HepG2 (cell line): Measurements from ENCODE around the gene CPPED1. TPM values are rescaled to one million over a fixed set of nuclear protein-coding genes. Genes with fewer than 3 reads are reported as not detected.

Experiments used
- ATAC-seq: fragments of 200-7000 bp; cut with Tn5 transposase; 3 replicates; pipeline ENCODE4 v1.9.1; 2020; ENCODE audit warnings: mild to moderate bottlenecking, moderate library complexity
- BruUV-seq: library from RNA; stranded (reverse); fragments of 400-500 nt; replicated peaks from 2 replicates; lab custom pipeline; 2021; lab: Mats Ljungman, UMichigan
- CTCF ChIA-PET: fragments of 300-600 bp; formaldehyde crosslinking; extraction: SDS; loops from one replicate; lab custom pipeline; 2021; ENCODE audit warnings: low total read pairs, inconsistent platforms, low intra/inter-chr PET ratio; lab: Yijun Ruan, JAX
- POLR2A ChIA-PET: fragments of 350-600 bp; sonication (Branson Sonifier 250); formaldehyde crosslinking; loops from one replicate; lab custom pipeline; 2020; ENCODE audit warnings: antibody characterized with exemption, inconsistent platforms; lab: Yijun Ruan, JAX
- DNase-seq: peaks from one replicate; pipeline ENCODE4 v3.0.0-alpha.2; 2015; ENCODE audit warnings: low spot score
- FAIRE-seq: peaks from 3 replicates; lab custom pipeline; 2011; peaks lifted over from hg19 to GRCh38; lab: Jason Lieb, UNC
- H2AFZ ChIP-seq: one replicate; pipeline ENCODE4 v1.6.1; 2011; ENCODE audit warnings: low read length, inconsistent platforms
- H3K27ac ChIP-seq: fragments of 300-600 bp; 3 replicates; pipeline ENCODE4 v1.8.0; 2011; ENCODE audit warnings: mixed run types, mild to moderate bottlenecking, mixed read lengths, low read length, inconsistent platforms; ENCODE audit not compliant: insufficient read depth; ENCODE audit errors: extremely low read length
- H3K27me3 ChIP-seq, 2 experiments: fragments of 200-600 bp in 1 of 2; 2 replicates in 1 of 2; 3 replicates in 1 of 2; pipeline versions ENCODE4 v1.6.0 to v1.8.0; 2011; ENCODE audit warnings: low read length in 2 of 2, mild to moderate bottlenecking in 2 of 2, moderate library complexity in 2 of 2, inconsistent platforms in 1 of 2; ENCODE audit not compliant: insufficient read depth in 2 of 2, control insufficient read depth in 1 of 2
- H3K36me3 ChIP-seq, 2 experiments: fragments of 200-600 bp in 1 of 2; replicated peaks in 1 of 2; 2 replicates in 1 of 2; 3 replicates in 1 of 2; pipeline versions ENCODE4 v1.5.1 to v1.8.0; 2011; ENCODE audit warnings: low read length in 2 of 2, inconsistent platforms in 1 of 2; ENCODE audit not compliant: insufficient read depth in 2 of 2, control insufficient read depth in 1 of 2
- H3K4me1 ChIP-seq: 2 replicates; pipeline ENCODE4 v1.5.1; 2012; ENCODE audit warnings: low read length, inconsistent platforms; ENCODE audit not compliant: insufficient read depth
- H3K4me2 ChIP-seq: 2 replicates; pipeline ENCODE4 v1.6.0; 2011; ENCODE audit warnings: low read depth, low read length, inconsistent platforms
- H3K4me3 ChIP-seq, 3 experiments: fragments of 200-600 bp in 1 of 3; sonication (generic), shearing (Covaris generic) in 1 of 3; replicated peaks in 1 of 3; 2 replicates each; pipeline ENCODE4 v1.5.1; 2011 to 2016; ENCODE audit warnings: low read length in 3 of 3, inconsistent platforms in 2 of 3, low read depth in 2 of 3, mild to moderate bottlenecking in 2 of 3, control low read depth in 1 of 3, mixed read lengths in 1 of 3; ENCODE audit not compliant: insufficient read depth in 1 of 3
- H3K79me2 ChIP-seq: one replicate; pipeline ENCODE4 v1.6.1; 2011; ENCODE audit warnings: low read length, inconsistent platforms; ENCODE audit not compliant: insufficient read depth
- H3K9ac ChIP-seq: 2 replicates; pipeline ENCODE4 v1.6.0; 2011; ENCODE audit warnings: mild to moderate bottlenecking, low read depth, low read length, inconsistent platforms; ENCODE audit not compliant: insufficient read depth
- H3K9me3 ChIP-seq: 2 replicates; pipeline ENCODE4 v1.5.1; 2012; ENCODE audit warnings: mild to moderate bottlenecking, low read length
- H4K20me1 ChIP-seq: 2 replicates; pipeline ENCODE4 v1.6.0; 2011; ENCODE audit warnings: inconsistent platforms, mild to moderate bottlenecking, low read length, moderate library complexity; ENCODE audit not compliant: insufficient read depth
- CTCF ChIP-seq: sonication (generic); formaldehyde crosslinking; IDR thresholded peaks from 2 replicates; pipeline ENCODE4 v1.5.0; 2020; ENCODE audit warnings: mild to moderate bottlenecking, missing genetic modification reagents, moderate library complexity
- MAFG ChIP-seq: sonication (generic); formaldehyde crosslinking; IDR thresholded peaks from 2 replicates; pipeline ENCODE4 v1.5.1; 2020; ENCODE audit warnings: mild to moderate bottlenecking, missing genetic modification reagents
- MLLT10 ChIP-seq: sonication (generic); formaldehyde crosslinking; IDR thresholded peaks from 2 replicates; pipeline ENCODE4 v1.4.0; 2020; ENCODE audit warnings: missing genetic modification reagents
- SIX1 ChIP-seq: sonication (generic); formaldehyde crosslinking; IDR thresholded peaks from 2 replicates; pipeline ENCODE4 v1.4.0; 2020; ENCODE audit warnings: missing genetic modification reagents, borderline replicate concordance
- ZNF646 ChIP-seq: sonication (generic); formaldehyde crosslinking; IDR thresholded peaks from 2 replicates; pipeline ENCODE4 v1.9.0; 2021; ENCODE audit warnings: mild to moderate bottlenecking, missing genetic modification reagents
- ZNF782 ChIP-seq: sonication (generic); formaldehyde crosslinking; IDR thresholded peaks from 2 replicates; pipeline ENCODE4 v1.4.0; 2020; ENCODE audit warnings: missing genetic modification reagents, mild to moderate bottlenecking, borderline replicate concordance
- ZSCAN25 ChIP-seq: sonication (generic); formaldehyde crosslinking; IDR thresholded peaks from 2 replicates; pipeline ENCODE4 v1.8.0; 2022; ENCODE audit warnings: mild to moderate bottlenecking, missing genetic modification reagents
- WGBS: methylation state at CpG from one replicate; pipeline ENCODE4 v1.1.6; 2017; ENCODE audit warnings: low lambda C conversion rate; 5-methylcytosine and 5-hydroxymethylcytosine counted together
- in situ Hi-C: cut with HindIII; loops from 2 replicates; pipeline ENCODE4 v1.10.0; 2017; ENCODE audit warnings: low pct_unique_long_range_greater_than_20kb; ENCODE audit not compliant: extremely low pct_ligation_motif_present
- intact Hi-C: fragments of 100-400 bp; cut with micrococcal nuclease; formaldehyde crosslinking; loops from one replicate; pipeline ENCODE4 v1.10.0; 2022; ENCODE audit not compliant: unreplicated experiment
- polyA plus RNA-seq, 8 experiments: library from polyadenylated mRNA; depleted of rRNA in 3 of 8; stranded (reverse) in 7 of 8; unstranded in 1 of 8; fragments of >200 nt; fragmentation: Illumina TruSeq in 4 of 8; extraction: Trizol in 4 of 8; gene quantifications; 2 replicates each; pipeline versions ENCODE4 v1.2.1 to v1.2.3, GENCODE V29; 2011 to 2016; ENCODE audit warnings: low read depth in 4 of 8, missing spikeins in 1 of 8, mixed read lengths in 1 of 8; ENCODE audit not compliant: insufficient read depth in 1 of 8
- total RNA-seq, 5 experiments: library from RNA; depleted of rRNA; stranded (reverse); fragments of >200 nt; fragmentation: Illumina TruSeq; extraction: Trizol; gene quantifications; 2 replicates each; pipeline ENCODE4 v1.2.3, GENCODE V29; 2016; ENCODE audit warnings: low read depth in 1 of 5

CPPED1 gene
- total and polyA plus RNA-seq, 2 of the 13 experiments (the other 11 are each of a cell fraction or from before 2014, with no cell fraction given): 66.6 to 71.3 TPM

- DNase-seq (no peak), FAIRE-seq (no peak), ATAC-seq (no peak)
- no peaks in the 10 kb centered on the region for H3K27me3 ChIP-seq
- peaks cover 40% of the 10 kb centered on the region for H3K4me1 ChIP-seq
- peaks cover 93% of the 10 kb centered on the region for H3K79me2 ChIP-seq
- H4K20me1 ChIP-seq: peaks cover 12% of the 10 kb centered on the region; the same call in 1 of the 2 replicates
- no peak overlapping the region for H3K9ac ChIP-seq
- POLR2A ChIA-PET: interaction anchor here (0.6 kb wide), 1 partner anchor 9 kb away, joined by 3 read pairs; the partner anchor contains the start of gene CPPED1
- H2AFZ ChIP-seq: no peak overlapping the region
- no TSS peak for BruUV-seq
- in situ Hi-C loops: no loop called here
- intact Hi-C loops: no loop called here
- no peak overlapping the region for H3K4me3 ChIP-seq
- 85% methylated on average over 3 of the region's 3 CpGs for WGBS
- H3K9me3 ChIP-seq: no peaks in the 10 kb centered on the region
- CTCF ChIA-PET: no interaction called here
- no peak overlapping the region for H3K27ac ChIP-seq
- no peak overlapping the region for H3K4me2 ChIP-seq
- H3K36me3 ChIP-seq: peaks cover 9 to 37% of the 10 kb centered on the region in 2 experiments
- no peak for TF ChIP-seq SIX1 (CRISPR knock-in tag)
- TF ChIP-seq ZNF782 (CRISPR knock-in tag): no peak
These were observed 9.8 kb downstream of the CPPED1 start for GRCh38 chr16:12793865-12794240.

- ChIA-PET CTCF (no interaction called here), POLR2A (interaction anchor here (0.6 kb wide), 1 partner anchor 10 kb away, joined by 3 read pairs; the partner anchor contains the start of gene CPPED1)
- 0 out of 3 replicates have a peak, but pooled peaks have one; percentile 17 for ATAC-seq
- Histone ChIP-seq H3K9ac (no peak overlapping the region), H3K27ac (no peak overlapping the region), H3K36me3 (peaks cover 13 to 42% of the 10 kb centered on the region in 2 experiments), H3K4me3 (no peak overlapping the region), H3K4me1 (peaks cover 34% of the 10 kb centered on the region), H3K79me2 (peaks cover 93% of the 10 kb centered on the region), H3K27me3 (no peaks in the 10 kb centered on the region), H3K9me3 (0 out of 2 replicates have a peak, but pooled peaks cover 2% of the 10 kb centered on the region), H4K20me1 (peaks cover 16% of the 10 kb centered on the region; the same call in 1 of the 2 replicates), H3K4me2 (no peak overlapping the region), H2AFZ (no peak overlapping the region)
- in situ Hi-C loops: no loop called here
- WGBS: 88% methylated on average over 9 of the region's 9 CpGs
- DNase-seq: no peak
- intact Hi-C loops: no loop called here
- no TSS peak for BruUV-seq
- FAIRE-seq: no peak
- TF ChIP-seq ZNF646 (CRISPR knock-in tag) (no peak), MAFG (CRISPR knock-in tag) (no peak), MLLT10 (CRISPR knock-in tag) (no peak), ZSCAN25 (CRISPR knock-in tag) (no peak), CTCF (CRISPR knock-in tag) (0 out of 2 replicates have a peak, but pooled peaks have one; percentile 32)
These were observed 10.4 kb downstream of the CPPED1 start for GRCh38 chr16:12793120-12793864.
